GM12878 (cell line): ENCODE measurements around the gene RRP12. TPM values are rescaled to one million over a fixed set of nuclear protein-coding genes. Genes with fewer than 3 reads are reported as not detected.

Source experiments
- ATAC-seq: fragments of 200-7000 bp; cut with Tn5 transposase; 3 replicates; pipeline ENCODE4 v1.9.1; 2020; ENCODE audit warnings: mild to moderate bottlenecking, moderate library complexity
- BruUV-seq: library from RNA; stranded (reverse); fragments of 400-500 nt; replicated peaks from 2 replicates; lab custom pipeline; 2021; lab: Mats Ljungman, UMichigan
- CTCF ChIA-PET: fragments of 300-600 bp; sonication (Branson Sonifier 250); formaldehyde crosslinking; extraction: SDS; loops from one replicate; lab custom pipeline; 2021; ENCODE audit warnings: inconsistent platforms; lab: Yijun Ruan, JAX
- POLR2A ChIA-PET: fragments of 350-600 bp; formaldehyde crosslinking; extraction: SDS; loops from one replicate; lab custom pipeline; 2021; ENCODE audit warnings: inconsistent platforms; lab: Charles Lee
- RAD21 ChIA-PET: fragments of 300-600 bp; sonication (Branson Sonifier 250); formaldehyde crosslinking; loops from one replicate; lab custom pipeline; 2023; ENCODE audit warnings: antibody characterized with exemption; ENCODE audit not compliant: unreplicated experiment; lab: Charles Lee
- SMC1A ChIA-PET: fragments of 300-600 bp; sonication (Branson Sonifier 250); formaldehyde crosslinking; loops from one replicate; lab custom pipeline; 2023; ENCODE audit not compliant: unreplicated experiment, uncharacterized antibody; lab: Charles Lee
- DNase-seq: peaks from one replicate; pipeline ENCODE4 v3.0.0-alpha.2; 2011; ENCODE audit warnings: low read depth, low spot score
- FAIRE-seq: peaks from 3 replicates; lab custom pipeline; 2011; peaks lifted over from hg19 to GRCh38; lab: Jason Lieb, UNC
- H2AFZ ChIP-seq: 2 replicates; pipeline ENCODE4 v1.6.0; 2011; ENCODE audit warnings: low read depth, low read length, control low read depth; ENCODE audit not compliant: control insufficient read depth
- H3K27ac ChIP-seq: 2 replicates; pipeline ENCODE4 v1.5.1; 2011; ENCODE audit warnings: control low read depth; ENCODE audit not compliant: control insufficient read depth, insufficient read depth
- H3K27me3 ChIP-seq, 2 experiments: replicated peaks in 1 of 2; 2 replicates each; pipeline versions ENCODE4 v1.6.0 to v1.6.1; 2011; ENCODE audit warnings: low read length in 1 of 2; ENCODE audit not compliant: control insufficient read depth in 2 of 2, insufficient read depth in 2 of 2
- H3K36me3 ChIP-seq, 2 experiments: 2 replicates each; pipeline ENCODE4 v1.5.1; 2011; ENCODE audit warnings: low read length in 1 of 2; ENCODE audit not compliant: control insufficient read depth in 2 of 2, insufficient read depth in 2 of 2
- H3K4me1 ChIP-seq: 2 replicates; pipeline ENCODE4 v1.6.1; 2011; ENCODE audit warnings: mild to moderate bottlenecking, low read length, moderate library complexity, mixed read lengths; ENCODE audit not compliant: control insufficient read depth, insufficient read depth
- H3K4me2 ChIP-seq: 2 replicates; pipeline ENCODE4 v1.6.0; 2011; ENCODE audit warnings: control low read depth; ENCODE audit not compliant: control insufficient read depth, insufficient read depth
- H3K4me3 ChIP-seq: fragments of 200-600 bp; sonication (generic); 2 replicates; pipeline ENCODE4 v1.5.1; 2016
- H3K79me2 ChIP-seq: 2 replicates; pipeline ENCODE4 v1.6.0; 2011; ENCODE audit warnings: low read length; ENCODE audit not compliant: control insufficient read depth, insufficient read depth
- H3K9ac ChIP-seq: 2 replicates; pipeline ENCODE4 v1.8.0; 2011; ENCODE audit warnings: low read length, control low read depth, mixed read lengths; ENCODE audit not compliant: control insufficient read depth, insufficient read depth
- H3K9me3 ChIP-seq: replicated peaks from 3 replicates; pipeline ENCODE4 v1.5.1; 2011; ENCODE audit warnings: mild to moderate bottlenecking, low read length; ENCODE audit not compliant: control insufficient read depth, insufficient read depth
- H4K20me1 ChIP-seq: 2 replicates; pipeline ENCODE4 v1.6.0; 2011; ENCODE audit not compliant: control insufficient read depth, insufficient read depth
- EGR1 ChIP-seq, 2 experiments: IDR thresholded peaks; 1 replicate in 1 of 2; 2 replicates in 1 of 2; pipeline ENCODE4 v1.6.1; 2011 to 2012; ENCODE audit warnings: low read depth in 2 of 2, low read length in 2 of 2, borderline replicate concordance in 1 of 2, mild to moderate bottlenecking in 1 of 2, moderate library complexity in 1 of 2
- GATAD2B ChIP-seq: fragments of 450-650 bp; conservative IDR thresholded peaks from 2 replicates; pipeline ENCODE4 v1.6.1; 2017; ENCODE audit warnings: low read depth, mild to moderate bottlenecking, moderate library complexity
- HCFC1 ChIP-seq: fragments of 150-350 bp; IDR thresholded peaks from 2 replicates; pipeline ENCODE4 v1.6.1; 2014; ENCODE audit warnings: low read length
- MEF2A ChIP-seq: IDR thresholded peaks from 2 replicates; pipeline ENCODE4 v1.6.1; 2011; ENCODE audit warnings: low read depth, mild to moderate bottlenecking, low read length, moderate library complexity; ENCODE audit not compliant: insufficient read depth
- NFXL1 ChIP-seq: fragments of 450-650 bp; IDR thresholded peaks from 2 replicates; pipeline ENCODE4 v1.6.1; 2017; ENCODE audit warnings: antibody characterized with exemption, mild to moderate bottlenecking, borderline replicate concordance
- NR2F1 ChIP-seq: fragments of 450-650 bp; conservative IDR thresholded peaks from 2 replicates; pipeline ENCODE4 v1.6.1; 2017; ENCODE audit warnings: mild to moderate bottlenecking
- RUNX3 ChIP-seq: IDR thresholded peaks from 2 replicates; pipeline ENCODE4 v1.6.1; 2012; ENCODE audit warnings: low read length, inconsistent platforms
- SMAD5 ChIP-seq: IDR thresholded peaks from 2 replicates; pipeline ENCODE4 v1.6.1; 2016; ENCODE audit warnings: antibody characterized with exemption, low read depth
- SMARCA5 ChIP-seq: fragments of 450-650 bp; IDR thresholded peaks from 2 replicates; pipeline ENCODE4 v1.6.1; 2017; ENCODE audit warnings: mild to moderate bottlenecking
- YBX1 ChIP-seq: fragments of 450-650 bp; IDR thresholded peaks from 2 replicates; pipeline ENCODE4 v1.6.1; 2016; ENCODE audit warnings: antibody characterized with exemption
- YY1 ChIP-seq: IDR thresholded peaks from 2 replicates; pipeline ENCODE4 v1.6.1; 2011; ENCODE audit warnings: low read depth, mild to moderate bottlenecking, low read length
- WGBS: methylation state at CpG from one replicate; pipeline ENCODE4 v1.1.6; 2016; ENCODE audit warnings: low lambda C conversion rate; ENCODE audit not compliant: insufficient replicate concordance, insufficient coverage; ENCODE audit errors: missing lambda C conversion rate; 5-methylcytosine and 5-hydroxymethylcytosine counted together
- in situ Hi-C: fragments of 300-500 bp; cut with MboI; formaldehyde crosslinking; loops from 9 replicates; pipeline ENCODE4 v1.14.3; 2018; ENCODE audit warnings: mixed read lengths
- intact Hi-C: fragments of 100-400 bp; cut with micrococcal nuclease; formaldehyde crosslinking; loops from one replicate; pipeline ENCODE4 v1.14.2; 2022; ENCODE audit not compliant: unreplicated experiment
- polyA plus RNA-seq, 11 experiments: library from polyadenylated mRNA; depleted of rRNA in 4 of 11; unstranded in 6 of 11; stranded (reverse) in 5 of 11; fragments of >200 nt; fragmentation: Nextera tagmentation in 4 of 11; fragmentation: Illumina TruSeq in 1 of 11; extraction: Ambion mirVana in 4 of 11; extraction: Trizol in 1 of 11; gene quantifications; 1 replicate in 1 of 11; 2 replicates in 10 of 11; pipeline versions ENCODE4 v1.2.1 to v1.2.3, GENCODE V29; 2011 to 2016; ENCODE audit warnings: inconsistent platforms in 2 of 11, missing spikeins in 2 of 11, low read depth in 1 of 11
- total RNA-seq, 4 experiments: library from RNA; depleted of rRNA in 3 of 4; stranded (reverse); fragments of >200 nt in 3 of 4; fragmentation: Illumina TruSeq in 1 of 4; extraction: Trizol in 1 of 4; gene quantifications; 2 replicates each; pipeline versions ENCODE4 v1.2.1 to v1.2.3, GENCODE V29; 2013 to 2021
- TF ChIP-seq, protein P1 (sequence below): IDR thresholded peaks from 2 replicates; pipeline ENCODE4 v1.6.1; 2012; ENCODE audit warnings: low read depth, low read length, improper control_type of control experiment
- TF ChIP-seq, protein P2 (sequence below): IDR thresholded peaks from 2 replicates; pipeline ENCODE4 v1.6.1; 2012; ENCODE audit warnings: low read length, inconsistent platforms
- TF ChIP-seq, protein P3 (sequence below): fragments of 450-650 bp; IDR thresholded peaks from 2 replicates; pipeline ENCODE4 v1.6.1; 2017; ENCODE audit warnings: borderline replicate concordance
- TF ChIP-seq, protein P4 (sequence below): fragments of 450-650 bp; IDR thresholded peaks from 2 replicates; pipeline ENCODE4 v1.6.1; 2016; ENCODE audit warnings: mild to moderate bottlenecking
- TF ChIP-seq, protein P5 (sequence below): IDR thresholded peaks from 2 replicates; pipeline ENCODE4 v1.6.1; 2012; ENCODE audit warnings: low read depth, low read length, improper control_type of control experiment

RRP12 gene
- total and polyA plus RNA-seq, 10 of the 15 experiments (the other 5 are each of a cell fraction or from before 2014, with no cell fraction given) = 5.3 to 48.7 (median 16.8) TPM

DNA sequence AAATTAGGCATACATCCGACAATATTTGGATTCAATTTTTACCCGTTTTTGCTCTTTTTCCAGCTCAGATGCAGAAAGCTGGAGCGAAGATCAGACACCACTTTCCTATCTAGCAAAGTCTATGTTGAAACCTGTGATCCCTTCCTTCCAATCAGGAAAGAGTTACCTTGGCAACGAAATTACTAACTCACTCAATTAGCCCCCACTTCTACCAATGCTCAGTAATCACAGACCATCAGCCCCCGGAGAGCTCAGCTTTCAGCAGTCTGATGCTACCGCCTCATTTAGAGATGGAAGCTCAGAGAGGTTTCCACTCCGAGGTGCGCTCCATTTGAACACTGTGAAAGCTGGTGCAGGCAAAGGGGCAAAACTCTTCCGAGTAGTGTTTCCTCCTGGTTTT, 75.4 kb downstream of the RRP12 start:
- CTCF ChIA-PET = interaction anchor here (1.0 kb wide), 1 partner anchor 47 kb away, joined by 3 read pairs; no protein-coding TSS in a partner anchor
- Histone ChIP-seq H3K4me1 (peaks cover 12% of the 10 kb centered on the region), H3K27ac (no peak overlapping the region), H2AFZ (no peak overlapping the region), H3K79me2 (no peaks in the 10 kb centered on the region), H3K36me3 (no peaks in the 10 kb centered on the region), H3K4me3 (no peak overlapping the region), H3K27me3 (peaks cover 7 to 11% of the 10 kb centered on the region in 2 experiments), H3K9ac (no peak overlapping the region), H3K9me3 (no peaks in the 10 kb centered on the region), H3K4me2 (no peak overlapping the region)
- intact Hi-C loops = no loop called here
- POLR2A ChIA-PET = no interaction called here
- in situ Hi-C loops = no loop called here
- FAIRE-seq (no peak), DNase-seq (no peak), ATAC-seq (no peak)
- SMC1A ChIA-PET = interaction anchor here (1.5 kb wide), 1 partner anchor 47 kb away, joined by 4 read pairs; no protein-coding TSS in a partner anchor
- RAD21 ChIA-PET = no interaction called here
- no TSS peak for BruUV-seq
- TF ChIP-seq, protein P1, sequence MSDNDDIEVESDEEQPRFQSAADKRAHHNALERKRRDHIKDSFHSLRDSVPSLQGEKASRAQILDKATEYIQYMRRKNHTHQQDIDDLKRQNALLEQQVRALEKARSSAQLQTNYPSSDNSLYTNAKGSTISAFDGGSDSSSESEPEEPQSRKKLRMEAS = no peak
- TF ChIP-seq YY1 (no peak), NFXL1 (no peak), RUNX3 (no peak), HCFC1 (no peak), GATAD2B (no peak), SMARCA5 (no peak), YBX1 (no peak), MEF2A (no peak), NR2F1 (no peak), EGR1 (IDR thresholded peaks at IDR 0.05; ENCODE audit: borderline replicate concordance in 1 of 2, low read depth in 2 of 2, low read length in 2 of 2) (no peak), SMAD5 (no peak)
- TF ChIP-seq, protein P2, sequence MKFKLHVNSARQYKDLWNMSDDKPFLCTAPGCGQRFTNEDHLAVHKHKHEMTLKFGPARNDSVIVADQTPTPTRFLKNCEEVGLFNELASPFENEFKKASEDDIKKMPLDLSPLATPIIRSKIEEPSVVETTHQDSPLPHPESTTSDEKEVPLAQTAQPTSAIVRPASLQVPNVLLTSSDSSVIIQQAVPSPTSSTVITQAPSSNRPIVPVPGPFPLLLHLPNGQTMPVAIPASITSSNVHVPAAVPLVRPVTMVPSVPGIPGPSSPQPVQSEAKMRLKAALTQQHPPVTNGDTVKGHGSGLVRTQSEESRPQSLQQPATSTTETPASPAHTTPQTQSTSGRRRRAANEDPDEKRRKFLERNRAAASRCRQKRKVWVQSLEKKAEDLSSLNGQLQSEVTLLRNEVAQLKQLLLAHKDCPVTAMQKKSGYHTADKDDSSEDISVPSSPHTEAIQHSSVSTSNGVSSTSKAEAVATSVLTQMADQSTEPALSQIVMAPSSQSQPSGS = no peak
- TF ChIP-seq, protein P3, sequence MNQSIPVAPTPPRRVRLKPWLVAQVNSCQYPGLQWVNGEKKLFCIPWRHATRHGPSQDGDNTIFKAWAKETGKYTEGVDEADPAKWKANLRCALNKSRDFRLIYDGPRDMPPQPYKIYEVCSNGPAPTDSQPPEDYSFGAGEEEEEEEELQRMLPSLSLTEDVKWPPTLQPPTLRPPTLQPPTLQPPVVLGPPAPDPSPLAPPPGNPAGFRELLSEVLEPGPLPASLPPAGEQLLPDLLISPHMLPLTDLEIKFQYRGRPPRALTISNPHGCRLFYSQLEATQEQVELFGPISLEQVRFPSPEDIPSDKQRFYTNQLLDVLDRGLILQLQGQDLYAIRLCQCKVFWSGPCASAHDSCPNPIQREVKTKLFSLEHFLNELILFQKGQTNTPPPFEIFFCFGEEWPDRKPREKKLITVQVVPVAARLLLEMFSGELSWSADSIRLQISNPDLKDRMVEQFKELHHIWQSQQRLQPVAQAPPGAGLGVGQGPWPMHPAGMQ = no peak
- TF ChIP-seq, protein P4, sequence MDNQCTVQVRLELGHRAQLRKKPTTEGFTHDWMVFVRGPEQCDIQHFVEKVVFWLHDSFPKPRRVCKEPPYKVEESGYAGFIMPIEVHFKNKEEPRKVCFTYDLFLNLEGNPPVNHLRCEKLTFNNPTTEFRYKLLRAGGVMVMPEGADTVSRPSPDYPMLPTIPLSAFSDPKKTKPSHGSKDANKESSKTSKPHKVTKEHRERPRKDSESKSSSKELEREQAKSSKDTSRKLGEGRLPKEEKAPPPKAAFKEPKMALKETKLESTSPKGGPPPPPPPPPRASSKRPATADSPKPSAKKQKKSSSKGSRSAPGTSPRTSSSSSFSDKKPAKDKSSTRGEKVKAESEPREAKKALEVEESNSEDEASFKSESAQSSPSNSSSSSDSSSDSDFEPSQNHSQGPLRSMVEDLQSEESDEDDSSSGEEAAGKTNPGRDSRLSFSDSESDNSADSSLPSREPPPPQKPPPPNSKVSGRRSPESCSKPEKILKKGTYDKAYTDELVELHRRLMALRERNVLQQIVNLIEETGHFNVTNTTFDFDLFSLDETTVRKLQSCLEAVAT = no peak
- TF ChIP-seq, protein P5, sequence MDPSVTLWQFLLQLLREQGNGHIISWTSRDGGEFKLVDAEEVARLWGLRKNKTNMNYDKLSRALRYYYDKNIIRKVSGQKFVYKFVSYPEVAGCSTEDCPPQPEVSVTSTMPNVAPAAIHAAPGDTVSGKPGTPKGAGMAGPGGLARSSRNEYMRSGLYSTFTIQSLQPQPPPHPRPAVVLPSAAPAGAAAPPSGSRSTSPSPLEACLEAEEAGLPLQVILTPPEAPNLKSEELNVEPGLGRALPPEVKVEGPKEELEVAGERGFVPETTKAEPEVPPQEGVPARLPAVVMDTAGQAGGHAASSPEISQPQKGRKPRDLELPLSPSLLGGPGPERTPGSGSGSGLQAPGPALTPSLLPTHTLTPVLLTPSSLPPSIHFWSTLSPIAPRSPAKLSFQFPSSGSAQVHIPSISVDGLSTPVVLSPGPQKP = no peak
- TF ChIP-seq, all 136 proteins: peak for 0
- no peaks in the 10 kb centered on the region for H4K20me1 ChIP-seq
- WGBS = 70% methylated on average over 9 of the region's 9 CpGs
